Uterus (tissue), 2 donors: ENCODE data around the gene CHRM1.

Source experiments
- POLR2A ChIP-seq, 2 donors: fragments of 450-650 bp; IDR thresholded peaks; one replicate each; pipeline ENCODE4 v1.6.1; 2016; ENCODE audit warnings: antibody characterized with exemption in 2 of 2, mild to moderate bottlenecking in 1 of 2, moderate library complexity in 1 of 2
- TF ChIP-seq, protein P1 (sequence below), 4 experiments: fragments of 200-600 bp in 2 of 4; fragments of 450-650 bp in 2 of 4; sonication (generic) in 2 of 4; IDR thresholded peaks; one replicate each; pipeline ENCODE4 v1.5.1; 2016 to 2019; ENCODE audit warnings: antibody characterized with exemption in 4 of 4, mild to moderate bottlenecking in 2 of 4, moderate library complexity in 1 of 4

GRCh38 chr11:62889484-62890437 is 31.4 kb downstream of the CHRM1 start:
- TF ChIP-seq, protein P1, sequence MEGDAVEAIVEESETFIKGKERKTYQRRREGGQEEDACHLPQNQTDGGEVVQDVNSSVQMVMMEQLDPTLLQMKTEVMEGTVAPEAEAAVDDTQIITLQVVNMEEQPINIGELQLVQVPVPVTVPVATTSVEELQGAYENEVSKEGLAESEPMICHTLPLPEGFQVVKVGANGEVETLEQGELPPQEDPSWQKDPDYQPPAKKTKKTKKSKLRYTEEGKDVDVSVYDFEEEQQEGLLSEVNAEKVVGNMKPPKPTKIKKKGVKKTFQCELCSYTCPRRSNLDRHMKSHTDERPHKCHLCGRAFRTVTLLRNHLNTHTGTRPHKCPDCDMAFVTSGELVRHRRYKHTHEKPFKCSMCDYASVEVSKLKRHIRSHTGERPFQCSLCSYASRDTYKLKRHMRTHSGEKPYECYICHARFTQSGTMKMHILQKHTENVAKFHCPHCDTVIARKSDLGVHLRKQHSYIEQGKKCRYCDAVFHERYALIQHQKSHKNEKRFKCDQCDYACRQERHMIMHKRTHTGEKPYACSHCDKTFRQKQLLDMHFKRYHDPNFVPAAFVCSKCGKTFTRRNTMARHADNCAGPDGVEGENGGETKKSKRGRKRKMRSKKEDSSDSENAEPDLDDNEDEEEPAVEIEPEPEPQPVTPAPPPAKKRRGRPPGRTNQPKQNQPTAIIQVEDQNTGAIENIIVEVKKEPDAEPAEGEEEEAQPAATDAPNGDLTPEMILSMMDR (IDR thresholded peaks at IDR 0.05): no peak
- no peak for TF ChIP-seq POLR2A (IDR thresholded peaks at IDR 0.05)
